ENCODE data around the gene ANK2. TPM values are rescaled to one million over a fixed set of nuclear protein-coding genes. Genes with fewer than 3 reads are reported as not detected.

Gene ANK2
- total RNA-seq (2014; rRNA removed; shearing (Covaris generic); ENCODE audit: low replicate concordance): 5.6 and 6.0 TPM in 2 replicates

DNA sequence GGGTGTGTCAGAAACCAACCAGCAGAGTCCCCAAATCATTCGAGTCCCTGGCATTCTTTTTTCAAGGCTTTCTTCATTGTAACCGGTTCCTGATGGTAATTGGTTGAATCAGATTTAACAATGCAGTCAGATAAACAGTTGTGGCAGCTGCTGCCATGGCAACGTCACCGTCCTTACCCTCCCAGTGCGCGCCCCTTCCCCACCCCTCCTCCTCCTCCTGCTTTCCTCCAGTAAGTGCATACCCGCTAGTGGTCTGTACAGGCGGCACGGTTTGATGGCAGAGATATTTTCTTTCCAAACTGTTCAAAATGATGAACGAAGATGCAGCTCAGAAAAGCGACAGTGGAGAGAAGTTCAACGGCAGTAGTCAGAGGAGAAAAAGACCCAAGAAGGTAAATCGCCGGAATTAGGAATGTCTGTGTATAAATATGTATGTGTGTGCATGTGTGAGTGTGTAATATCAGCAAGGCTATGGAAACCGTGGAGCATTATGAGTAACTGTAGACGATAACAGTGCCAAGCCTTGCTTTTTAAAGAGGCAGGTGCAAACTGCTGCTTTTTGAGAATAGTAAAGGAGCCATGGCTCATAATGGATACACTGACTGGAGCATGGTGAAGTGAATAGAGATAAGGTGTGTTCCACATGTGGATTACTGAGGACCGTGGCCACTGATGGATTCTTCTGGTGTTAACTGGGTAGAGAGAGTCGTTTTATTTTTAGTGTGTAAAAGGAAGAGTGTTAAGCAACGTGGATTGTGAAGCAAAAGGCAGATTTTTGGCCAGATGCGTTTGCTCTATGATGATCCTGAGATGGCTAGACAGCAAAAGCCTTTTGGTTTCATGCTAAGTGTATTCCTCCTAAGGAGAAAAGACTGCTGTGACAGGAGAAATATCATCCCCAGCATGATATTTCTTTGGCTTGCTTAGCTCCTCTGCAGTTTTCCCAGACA, at the start of gene ANK2:
Gene ANK2, plus strand, starts transcription at position 233 of the 950 bp plus-strand sequence. Its CDS starts 76 bp downstream, at position 309.
- DNase-seq: no peak
- H3K27me3 ChIP-seq: no peaks in the 10 kb centered on the region
- H3K9me3 ChIP-seq: no peaks in the 10 kb centered on the region
- no peaks in the 10 kb centered on the region for H3K36me3 ChIP-seq
- no peak within 1 kb of the TSS for H3K4me3 ChIP-seq

DNA sequence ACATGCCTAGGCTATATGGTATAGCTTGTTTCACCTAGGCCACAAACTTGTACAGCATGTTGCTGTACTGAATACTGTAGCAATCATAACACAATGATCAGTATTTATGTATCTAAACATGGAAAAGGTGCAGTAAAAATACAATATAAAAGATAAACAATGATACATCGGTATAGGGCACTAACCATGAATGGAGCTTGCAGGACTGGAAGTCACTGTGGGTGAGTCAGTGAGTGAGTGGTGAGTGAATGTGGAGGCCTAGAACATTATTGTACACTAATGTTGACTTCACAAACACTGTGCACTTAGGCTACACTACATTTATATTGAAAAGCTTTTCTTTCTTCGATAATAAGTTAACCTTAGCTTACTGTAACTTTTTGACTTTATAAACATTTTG, 45.6 kb upstream of the ANK2 start:
- H3K27me3 ChIP-seq: no peaks in the 10 kb centered on the region
- DNase-seq: no peak
- H3K36me3 ChIP-seq: no peaks in the 10 kb centered on the region
- H3K9me3 ChIP-seq: no peaks in the 10 kb centered on the region
- H3K4me3 ChIP-seq: no peak overlapping the region

GRCh38 chr4:113004655-113005054, 44.8 kb upstream of the ANK2 start:
- no peaks in the 10 kb centered on the region for H3K27me3 ChIP-seq
- DNase-seq: no peak

DNA sequence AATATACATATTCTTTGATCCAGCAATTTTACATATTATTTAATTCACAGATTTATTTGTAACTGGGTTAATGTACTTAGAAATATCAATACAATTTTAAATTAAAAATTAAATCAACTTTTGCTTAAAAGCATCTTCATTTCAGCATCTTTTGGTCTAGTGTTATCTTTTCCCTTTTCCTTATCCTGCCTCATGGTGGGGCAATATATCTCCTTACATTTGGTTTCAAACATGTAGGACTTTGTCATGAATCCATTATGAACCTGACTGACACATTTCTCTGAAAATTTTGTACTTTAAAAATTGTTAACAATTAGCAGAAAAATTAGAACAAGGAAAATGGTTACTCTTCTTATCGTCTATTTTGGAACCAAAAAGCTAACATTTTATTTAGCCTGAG, 42.8 kb upstream of the ANK2 start:
- Histone ChIP-seq H3K9me3 (no peaks in the 10 kb centered on the region), H3K36me3 (no peaks in the 10 kb centered on the region), H3K4me3 (no peak overlapping the region), H3K27me3 (no peaks in the 10 kb centered on the region)
- DNase-seq: no peak

More at GRCh38 chr4:113004655-113005054, 44.8 kb upstream of the ANK2 start:
- Histone ChIP-seq H3K4me3 (no peak overlapping the region), H3K36me3 (no peaks in the 10 kb centered on the region), H3K9me3 (no peaks in the 10 kb centered on the region)

GRCh38 chr4:113007151-113007550, 42.3 kb upstream of the ANK2 start:
- no peak for DNase-seq
- H3K9me3 ChIP-seq: no peaks in the 10 kb centered on the region
- no peak overlapping the region for H3K4me3 ChIP-seq
- no peaks in the 10 kb centered on the region for H3K27me3 ChIP-seq
- no peaks in the 10 kb centered on the region for H3K36me3 ChIP-seq

DNA sequence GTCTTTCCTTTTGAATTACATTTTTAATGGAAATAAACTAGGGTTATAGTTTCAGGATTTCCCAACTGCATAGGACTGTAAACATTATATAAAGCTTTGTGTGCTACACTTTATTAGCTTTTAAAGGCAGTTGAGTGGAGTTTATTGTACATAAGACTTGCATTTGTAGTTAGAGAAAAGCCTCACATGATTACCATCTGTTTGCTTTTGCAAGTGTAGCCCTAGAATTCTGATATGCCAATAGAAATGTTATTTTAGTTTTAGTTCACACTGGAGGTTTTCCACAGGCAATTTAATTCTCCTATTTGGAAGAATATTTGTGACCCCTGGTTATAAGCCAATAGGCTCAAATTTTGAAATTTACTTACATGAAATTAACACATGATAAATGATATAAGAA, 41.3 kb upstream of the ANK2 start:
- Histone ChIP-seq H3K4me3 (no peak overlapping the region), H3K36me3 (no peaks in the 10 kb centered on the region), H3K9me3 (no peaks in the 10 kb centered on the region), H3K27me3 (no peaks in the 10 kb centered on the region)
- DNase-seq: no peak

- no peak for DNase-seq
- Histone ChIP-seq H3K27me3 (no peaks in the 10 kb centered on the region), H3K4me3 (no peak overlapping the region), H3K9me3 (no peaks in the 10 kb centered on the region), H3K36me3 (no peaks in the 10 kb centered on the region)
These were observed 40.7 kb upstream of the ANK2 start for GRCh38 chr4:113008716-113009115.

DNA sequence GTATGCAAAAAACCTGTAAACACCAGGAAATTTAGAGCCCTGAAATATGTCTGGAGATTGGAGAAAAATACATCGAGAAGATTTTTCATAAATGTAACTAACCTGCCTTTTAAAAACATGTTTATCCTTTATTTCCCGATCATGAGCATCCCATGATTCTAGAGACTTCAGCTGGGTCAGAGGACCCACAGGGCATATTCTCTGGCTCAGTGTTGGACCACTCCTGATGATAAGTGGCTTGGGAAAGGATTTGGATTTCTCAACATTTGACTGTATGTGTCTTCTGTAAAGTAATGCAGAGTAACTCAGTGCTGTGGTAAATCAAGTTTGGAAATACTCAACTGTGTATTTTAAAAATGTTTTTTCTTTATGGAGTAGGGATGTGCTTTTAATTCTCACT, 40.0 kb upstream of the ANK2 start:
- DNase-seq: no peak
- Histone ChIP-seq H3K4me3 (no peak overlapping the region), H3K36me3 (no peaks in the 10 kb centered on the region), H3K27me3 (no peaks in the 10 kb centered on the region), H3K9me3 (no peaks in the 10 kb centered on the region)

- Histone ChIP-seq H3K36me3 (no peaks in the 10 kb centered on the region), H3K4me3 (no peak overlapping the region), H3K9me3 (no peaks in the 10 kb centered on the region), H3K27me3 (no peaks in the 10 kb centered on the region)
- no peak for DNase-seq
These were observed 37.2 kb upstream of the ANK2 start for GRCh38 chr4:113012122-113012725.

GRCh38 chr4:113012786-113013185, 36.7 kb upstream of the ANK2 start:
- Histone ChIP-seq H3K27me3 (no peaks in the 10 kb centered on the region), H3K9me3 (no peaks in the 10 kb centered on the region), H3K36me3 (no peaks in the 10 kb centered on the region), H3K4me3 (no peak overlapping the region)
- DNase-seq: no peak

- DNase-seq: no peak
These were observed 35.7 kb upstream of the ANK2 start for GRCh38 chr4:113013751-113014150.

DNA sequence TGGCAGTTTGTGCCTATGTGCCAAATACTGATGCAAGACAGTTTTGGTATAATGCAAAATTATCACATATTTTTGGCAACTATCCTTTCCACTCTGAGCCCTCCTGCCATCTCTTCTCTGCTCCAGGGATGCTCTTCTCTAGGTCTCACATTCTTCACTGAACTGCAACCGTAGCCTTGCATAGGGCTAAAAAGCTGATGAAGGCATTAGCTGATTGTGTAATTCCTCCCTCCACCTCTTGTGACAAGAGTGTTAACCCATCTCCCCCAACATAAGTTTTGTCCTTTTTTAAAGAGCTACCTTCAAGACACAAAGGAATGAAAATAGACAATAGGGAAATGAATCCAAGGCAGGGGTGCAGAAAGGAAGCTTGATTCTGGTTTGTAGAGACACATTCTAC, 33.1 kb upstream of the ANK2 start:
- Histone ChIP-seq H3K36me3 (no peaks in the 10 kb centered on the region), H3K9me3 (no peaks in the 10 kb centered on the region), H3K27me3 (no peaks in the 10 kb centered on the region), H3K4me3 (no peak overlapping the region)
- DNase-seq: no peak

More at GRCh38 chr4:113013751-113014150, 35.7 kb upstream of the ANK2 start:
- no peak overlapping the region for H3K4me3 ChIP-seq
- no peaks in the 10 kb centered on the region for H3K9me3 ChIP-seq
- H3K27me3 ChIP-seq: no peaks in the 10 kb centered on the region
- no peaks in the 10 kb centered on the region for H3K36me3 ChIP-seq

GRCh38 chr4:113020966-113021365, 28.5 kb upstream of the ANK2 start:
- Histone ChIP-seq H3K4me3 (no peak overlapping the region), H3K36me3 (no peaks in the 10 kb centered on the region), H3K9me3 (no peaks in the 10 kb centered on the region), H3K27me3 (no peaks in the 10 kb centered on the region)
- no peak for DNase-seq

DNA sequence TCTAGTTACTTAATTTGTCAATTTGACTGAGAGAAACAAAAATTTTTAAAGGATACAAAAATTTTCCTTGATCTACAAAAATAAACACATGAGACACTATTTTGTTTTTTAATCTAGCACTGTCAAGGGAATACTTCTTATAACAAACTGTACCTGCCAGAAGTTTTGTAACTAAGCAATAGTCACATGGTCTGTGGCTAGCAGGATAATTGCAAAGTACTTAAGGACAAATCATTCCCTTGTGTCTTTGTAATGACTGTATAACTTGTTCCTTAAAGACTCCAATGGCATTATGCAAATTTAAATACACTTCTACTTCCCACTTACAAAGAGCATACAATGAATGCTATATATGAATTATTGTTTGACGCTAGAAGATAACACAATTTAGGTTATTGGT, 25.1 kb upstream of the ANK2 start:
- no peaks in the 10 kb centered on the region for H3K9me3 ChIP-seq
- H3K27me3 ChIP-seq: no peaks in the 10 kb centered on the region
- H3K36me3 ChIP-seq: no peaks in the 10 kb centered on the region
- DNase-seq: no peak
- no peak overlapping the region for H3K4me3 ChIP-seq

- H3K27me3 ChIP-seq: no peaks in the 10 kb centered on the region
- no peaks in the 10 kb centered on the region for H3K36me3 ChIP-seq
- DNase-seq: no peak
- no peak overlapping the region for H3K4me3 ChIP-seq
- no peaks in the 10 kb centered on the region for H3K9me3 ChIP-seq
These were observed 24.0 kb upstream of the ANK2 start for GRCh38 chr4:113025416-113025815.

GRCh38 chr4:113026556-113026955, 22.9 kb upstream of the ANK2 start:
- Histone ChIP-seq H3K9me3 (no peaks in the 10 kb centered on the region), H3K4me3 (no peak overlapping the region), H3K36me3 (no peaks in the 10 kb centered on the region), H3K27me3 (no peaks in the 10 kb centered on the region)
- DNase-seq: no peak

GRCh38 chr4:113028074-113028473, 21.4 kb upstream of the ANK2 start:
- no peaks in the 10 kb centered on the region for H3K27me3 ChIP-seq
- no peaks in the 10 kb centered on the region for H3K36me3 ChIP-seq
- H3K9me3 ChIP-seq: no peaks in the 10 kb centered on the region
- DNase-seq: no peak
- no peak overlapping the region for H3K4me3 ChIP-seq

- H3K36me3 ChIP-seq: no peaks in the 10 kb centered on the region
- no peaks in the 10 kb centered on the region for H3K9me3 ChIP-seq
- H3K27me3 ChIP-seq: no peaks in the 10 kb centered on the region
- no peak overlapping the region for H3K4me3 ChIP-seq
- DNase-seq: no peak
These were observed 18.2 kb upstream of the ANK2 start for GRCh38 chr4:113031212-113031611.
